ENCODE data around the gene HAGHL. TPM values are rescaled to one million over a fixed set of nuclear protein-coding genes. Genes with fewer than 3 reads are reported as not detected.

HAGHL gene
- polyA plus RNA-seq, 2 of the 4 experiments (the other 2 are of a cell fraction): 4.4 to 22.0 TPM

GRCh38 chr16:764848-765487 is 38.1 kb downstream of the HAGHL start:
- Histone ChIP-seq H3K4me1 (peaks cover 41% of the 10 kb centered on the region), H3K9me3 (no peaks in the 10 kb centered on the region), H3K4me2 (no peak overlapping the region), H3K27ac (no peak overlapping the region), H3K4me3 (no peak overlapping the region)
- ATAC-seq (no peak), FAIRE-seq (no peak), DNase-seq (ENCODE audit: low read depth in 1 of 2, low spot score in 1 of 2) (no peak)
- TF ChIP-seq EP300 (IDR thresholded peaks at IDR 0.05): no peak
- TF ChIP-seq HOXB5 (CRISPR knock-in tag; IDR thresholded peaks at IDR 0.05): no peak
- ChIA-PET POLR2A (no interaction called here), CTCF (interaction anchor here (0.8 to 15.8 kb wide), 3 partner anchors 8 to 53 kb away, joined by 4 to 105 read pairs (median 4); partner anchors contain the start of genes CHTF18 and RPUSD1)
- WGBS (ENCODE audit: missing lambda C conversion rate): 90% methylated on average over 9 of the region's 38 CpGs

GRCh38 chr16:765488-765865 is 38.6 kb downstream of the HAGHL start:
- 87% methylated on average over 22 of the region's 29 CpGs for WGBS (ENCODE audit: missing lambda C conversion rate)
- DNase-seq (ENCODE audit: low read depth in 1 of 2, low spot score in 1 of 2) (no peak), FAIRE-seq (no peak), ATAC-seq (no peak)
- no peak overlapping the region for H3K27ac ChIP-seq
- no peak overlapping the region for H3K4me3 ChIP-seq
- POLR2A ChIA-PET: no interaction called here
- TF ChIP-seq FOSB (CRISPR knock-in tag; IDR thresholded peaks at IDR 0.05) (no peak), CBX2 (IDR thresholded peaks at IDR 0.05; ENCODE audit: borderline replicate concordance, low read depth) (no peak), SREBF2 (IDR thresholded peaks at IDR 0.05) (no peak), ZC3H11A (IDR thresholded peaks at IDR 0.05) (no peak), MAZ (IDR thresholded peaks at IDR 0.05; ENCODE audit: borderline replicate concordance, low read depth, low read length) (no peak), ATOH8 (CRISPR knock-in tag; IDR thresholded peaks at IDR 0.05; ENCODE audit: low read depth) (no peak), CHD2 (IDR thresholded peaks at IDR 0.05; ENCODE audit: low read length, partially characterized antibody) (no peak), NR3C1 (IDR thresholded peaks at IDR 0.05) (no peak), KDM1A (IDR thresholded peaks at IDR 0.05; ENCODE audit: low read depth) (no peak)
- H3K4me2 ChIP-seq: no peak overlapping the region
- H3K9me3 ChIP-seq: no peaks in the 10 kb centered on the region
- H3K4me1 ChIP-seq: peaks cover 36% of the 10 kb centered on the region
- CTCF ChIA-PET: interaction anchor here (1.7 to 15.8 kb wide), 3 partner anchors 21 to 53 kb away, joined by 4 to 105 read pairs (median 5); partner anchors contain the start of genes CHTF18, CIAO3 and RPUSD1

- ATAC-seq (no peak), FAIRE-seq (no peak), DNase-seq (ENCODE audit: low read depth in 1 of 2, low spot score in 1 of 2) (no peak)
- WGBS (ENCODE audit: missing lambda C conversion rate): 76% methylated on average over 27 of the region's 29 CpGs
- peaks cover 29% of the 10 kb centered on the region for H3K4me1 ChIP-seq
- H3K4me2 ChIP-seq: no peak overlapping the region
- no peak overlapping the region for H3K4me3 ChIP-seq
- no peak for TF ChIP-seq CBX8 (IDR thresholded peaks at IDR 0.05)
- no peak for TF ChIP-seq POLR2AphosphoS2 (conservative IDR thresholded peaks at IDR 0.05; ENCODE audit: low read length)
- no peak for TF ChIP-seq HDAC2 (IDR thresholded peaks at IDR 0.05)
- no peak for TF ChIP-seq JUNB (IDR thresholded peaks at IDR 0.05)
- TF ChIP-seq TP53 (CRISPR knock-in tag; IDR thresholded peaks at IDR 0.05): no peak
- no peak for TF ChIP-seq CEBPB (IDR thresholded peaks at IDR 0.05)
- TF ChIP-seq ZC3H11A (IDR thresholded peaks at IDR 0.05): no peak
- no peak for TF ChIP-seq SMC3 (IDR thresholded peaks at IDR 0.05)
- TF ChIP-seq CBX2 (IDR thresholded peaks at IDR 0.05; ENCODE audit: borderline replicate concordance, low read depth): no peak
- no peak for TF ChIP-seq FOSL2 (IDR thresholded peaks at IDR 0.05)
- TF ChIP-seq FOSL2 (CRISPR knock-in tag; IDR thresholded peaks at IDR 0.05): no peak
- TF ChIP-seq PBX3 (IDR thresholded peaks at IDR 0.05): no peak
- no peak for TF ChIP-seq GATA3 (IDR thresholded peaks at IDR 0.05; ENCODE audit: borderline replicate concordance)
- TF ChIP-seq HOXB5 (CRISPR knock-in tag; IDR thresholded peaks at IDR 0.05): no peak
- no peak for TF ChIP-seq RAD21 (conservative IDR thresholded peaks at IDR 0.05 in 1 of 2, IDR thresholded peaks at IDR 0.05 in 1 of 2)
- TF ChIP-seq CHD2 (IDR thresholded peaks at IDR 0.05; ENCODE audit: low read length, partially characterized antibody): no peak
- no peak for TF ChIP-seq RCOR1 (IDR thresholded peaks at IDR 0.05; ENCODE audit: low read depth, low read length)
- H3K9me3 ChIP-seq: no peaks in the 10 kb centered on the region
- ChIA-PET CTCF (interaction anchor here (1.4 to 15.8 kb wide), 4 partner anchors 20 to 292 kb away, joined by 4 to 105 read pairs (median 4); partner anchors contain the start of genes CHTF18, CIAO3 and RPUSD1), POLR2A (interaction anchor here (0.9 kb wide), 1 partner anchor 22 kb away, joined by 3 read pairs; the partner anchor contains the start of genes CHTF18 and RPUSD1)
- no peak overlapping the region for H3K27ac ChIP-seq
Measured at GRCh38 chr16:766008-766819, 39.3 kb downstream of the HAGHL start.
